Gastroesophageal sphincter (tissue), 4 donors: Measurements from ENCODE around the gene LMAN2. TPM values are rescaled to one million over a fixed set of nuclear protein-coding genes. Genes with fewer than 3 reads are reported as not detected.

ENCODE experiments used
- ATAC-seq: fragments of 150-250 bp; one replicate; pipeline ENCODE4 v1.9.1; 2016; ENCODE audit warnings: mild to moderate bottlenecking, moderate library complexity
- H3K27ac ChIP-seq, 4 donors: fragments of 200-600 bp; sonication (generic) in 3 of 4; 1 replicate in 3 of 4; 2 replicates in 1 of 4; pipeline ENCODE4 v1.5.1; 2016 to 2019
- H3K27me3 ChIP-seq: fragments of 200-600 bp; sonication (generic); one replicate; pipeline ENCODE4 v1.5.1; 2019
- H3K36me3 ChIP-seq, 2 donors: fragments of 200-600 bp; sonication (generic); one replicate each; pipeline ENCODE4 v1.5.1; 2019; ENCODE audit warnings: control low read depth in 1 of 2
- H3K4me1 ChIP-seq, 3 donors: fragments of 200-600 bp; sonication (generic); 1 replicate in 2 of 3; 2 replicates in 1 of 3; pipeline ENCODE4 v1.5.1; 2016 to 2019; ENCODE audit warnings: control low read depth in 2 of 3
- H3K4me3 ChIP-seq, 2 donors: fragments of 200-600 bp; sonication (generic); one replicate each; pipeline ENCODE4 v1.5.1; 2019; ENCODE audit warnings: mild to moderate bottlenecking in 1 of 2, moderate library complexity in 1 of 2
- H3K9me3 ChIP-seq, 3 donors: fragments of 200-600 bp; sonication (generic); one replicate each; pipeline ENCODE4 v1.5.1; 2017 to 2019; ENCODE audit warnings: control low read depth in 2 of 3
- CTCF ChIP-seq, 4 experiments: fragments of 200-600 bp in 2 of 4; fragments of 450-650 bp in 2 of 4; sonication (generic) in 1 of 4; IDR thresholded peaks; one replicate each; pipeline ENCODE4 v1.5.1; 2017 to 2019; ENCODE audit warnings: antibody characterized with exemption in 4 of 4, mild to moderate bottlenecking in 2 of 4, moderate library complexity in 2 of 4
- EP300 ChIP-seq: sonication (generic); formaldehyde crosslinking; IDR thresholded peaks from one replicate; pipeline ENCODE4 v1.6.1; 2017; ENCODE audit warnings: antibody characterized with exemption, mild to moderate bottlenecking
- POLR2A ChIP-seq, 2 donors: fragments of 450-650 bp; IDR thresholded peaks; one replicate each; pipeline ENCODE4 v1.6.1; 2017; ENCODE audit warnings: antibody characterized with exemption in 2 of 2, mild to moderate bottlenecking in 2 of 2, moderate library complexity in 1 of 2
- POLR2AphosphoS5 ChIP-seq: sonication (generic); formaldehyde crosslinking; IDR thresholded peaks from one replicate; pipeline ENCODE4 v1.6.1; 2017; ENCODE audit warnings: antibody characterized with exemption
- WGBS, 2 donors: methylation state at CpG; one replicate each; pipeline ENCODE4 v1.1.5; 2018; ENCODE audit warnings: low coverage in 1 of 2; 5-methylcytosine and 5-hydroxymethylcytosine counted together
- total RNA-seq, 4 donors: library from RNA; depleted of rRNA; stranded (reverse); fragments of >200 nt; gene quantifications; one replicate each; pipeline ENCODE4 v1.1.0, GENCODE V29; 2016

Gene LMAN2
- total RNA-seq, 4 donors from 2014 or later = 78.1 to 147 (median 111) TPM

GRCh38 chr5:177359451-177359851 lies 8.0 kb upstream of the LMAN2 start:
- Histone ChIP-seq H3K27me3 (peaks cover 12% of the 10 kb centered on the region), H3K36me3 (no peaks in the 10 kb centered on the region), H3K27ac (no peak overlapping the region), H3K4me1 (peaks cover 0 to 25% (median 12%) of the 10 kb centered on the region in 3 donors), H3K4me3 (no peak overlapping the region), H3K9me3 (no peaks in the 10 kb centered on the region)
- TF ChIP-seq EP300 (no peak), POLR2AphosphoS5 (no peak), CTCF (IDR thresholded peaks at IDR 0.05) (no peak), POLR2A (IDR thresholded peaks at IDR 0.05) (no peak)
- ATAC-seq = no peak
- WGBS, 2 donors = 80% methylated on average over 2 of the region's 6 CpGs; no CpG with 5 or more reads in 1 of the 2 donors

- Histone ChIP-seq H3K36me3 (no peaks in the 10 kb centered on the region), H3K4me3 (peak overlapping the region in 1 of 2 donors; percentile 47), H3K27ac (peak overlapping the region in 1 of 4 donors; percentile 44), H3K9me3 (no peaks in the 10 kb centered on the region), H3K4me1 (peaks cover 0 to 14% (median 8%) of the 10 kb centered on the region in 3 donors), H3K27me3 (peaks cover 12% of the 10 kb centered on the region)
- TF ChIP-seq CTCF (IDR thresholded peaks at IDR 0.05) (no peak), EP300 (no peak), POLR2A (IDR thresholded peaks at IDR 0.05) (no peak), POLR2AphosphoS5 (no peak)
- ATAC-seq = no peak
- WGBS, 2 donors = 53% methylated on average over 4 of the region's 5 CpGs; no CpG with 5 or more reads in 1 of the 2 donors
These were observed 6.9 kb upstream of the LMAN2 start for GRCh38 chr5:177358370-177358819.

- 36 to 43% methylated on average over 4 to 5 of the region's 37 CpGs for WGBS, 2 donors
- Histone ChIP-seq H3K4me1 (peaks cover 0 to 7% (median under 1%) of the 10 kb centered on the region in 3 donors), H3K27ac (peak within 1 kb of the TSS in 2 of 4 donors; percentile 27 to 44), H3K4me3 (peak within 1 kb of the TSS in 1 of 2 donors; percentile 47), H3K27me3 (peaks cover 12% of the 10 kb centered on the region), H3K36me3 (no peaks in the 10 kb centered on the region), H3K9me3 (no peaks in the 10 kb centered on the region)
- TF ChIP-seq POLR2A (IDR thresholded peaks at IDR 0.05) (no peak), POLR2AphosphoS5 (no peak), EP300 (no peak), CTCF (IDR thresholded peaks at IDR 0.05) (no peak)
- ATAC-seq = peak; percentile 56
These were observed 6.2 kb upstream of the LMAN2 start, which contains the start of gene RGS14 for GRCh38 chr5:177357459-177358351. Gene RGS14, plus strand, starts transcription at chr5:177357924. Its CDS starts 101 bp downstream, at chr5:177358025.

- peaks cover 0 to 5% (median 0%) of the 10 kb centered on the region in 3 donors for H3K4me1 ChIP-seq
- H3K9me3 ChIP-seq = no peaks in the 10 kb centered on the region
- no peak for ATAC-seq
These were observed 5.6 kb upstream of the LMAN2 start for GRCh38 chr5:177357146-177357458.

More at GRCh38 chr5:177357146-177357458, 5.6 kb upstream of the LMAN2 start:
- 71 to 80% methylated on average over 1 of the region's 5 CpGs for WGBS, 2 donors
- H3K36me3 ChIP-seq = no peaks in the 10 kb centered on the region
- no peak overlapping the region for H3K27ac ChIP-seq
- peaks cover 12% of the 10 kb centered on the region for H3K27me3 ChIP-seq
- no peak for TF ChIP-seq CTCF (IDR thresholded peaks at IDR 0.05)
- TF ChIP-seq POLR2A (IDR thresholded peaks at IDR 0.05) = no peak
- no peak for TF ChIP-seq EP300
- TF ChIP-seq POLR2AphosphoS5 = no peak
- no peak overlapping the region for H3K4me3 ChIP-seq
